ENCODE results near the gene TDRD6. TPM values are rescaled to one million over a fixed set of nuclear protein-coding genes. Genes with fewer than 3 reads are reported as not detected.

TDRD6 gene
- total and polyA plus RNA-seq, 10 of the 15 experiments (the other 5 are each of a cell fraction or from before 2014, with no cell fraction given) = not detected

- FAIRE-seq (no peak), DNase-seq (ENCODE audit: low read depth, low spot score) (no peak), ATAC-seq (no peak)
- WGBS (ENCODE audit: insufficient coverage, insufficient replicate concordance, low lambda C conversion rate, missing lambda C conversion rate) = 5% methylated on average over 1 of the region's 1 CpG
- Histone ChIP-seq H3K79me2 (ENCODE audit: control insufficient read depth, insufficient read depth, low read length) (no peaks in the 10 kb centered on the region), H3K4me3 (no peak overlapping the region), H3K27me3 (replicated peaks in 1 of 2; ENCODE audit: control insufficient read depth in 2 of 2, insufficient read depth in 2 of 2, low read length in 1 of 2) (no peaks in the 10 kb centered on the region; a peak in 1 of 4 replicates), H3K9me3 (replicated peaks; ENCODE audit: control insufficient read depth, insufficient read depth, low read length) (no peaks in the 10 kb centered on the region), H4K20me1 (ENCODE audit: control insufficient read depth, insufficient read depth) (no peaks in the 10 kb centered on the region), H3K36me3 (ENCODE audit: control insufficient read depth in 2 of 2, insufficient read depth in 2 of 2, low read length in 1 of 2) (no peaks in the 10 kb centered on the region), H3K9ac (ENCODE audit: control insufficient read depth, insufficient read depth, low read length) (no peak overlapping the region), H2AFZ (ENCODE audit: control insufficient read depth, low read depth, low read length) (no peak overlapping the region), H3K4me2 (ENCODE audit: control insufficient read depth, insufficient read depth) (no peak overlapping the region), H3K27ac (ENCODE audit: control insufficient read depth, insufficient read depth) (no peak overlapping the region), H3K4me1 (ENCODE audit: control insufficient read depth, insufficient read depth, low read length) (no peaks in the 10 kb centered on the region)
- no TSS peak for BruUV-seq (replicated peaks)
- ChIA-PET RAD21 (ENCODE audit: unreplicated experiment) (no interaction called here), CTCF (interaction anchor here (1.1 kb wide), 1 partner anchor 13 kb away, joined by 3 read pairs; no protein-coding TSS in a partner anchor), POLR2A (no interaction called here), SMC1A (ENCODE audit: uncharacterized antibody, unreplicated experiment) (interaction anchor here (0.9 kb wide), 1 partner anchor 12 kb away, joined by 3 read pairs; no protein-coding TSS in a partner anchor)
- in situ Hi-C loops (cut with MboI) = no loop called here
- TF ChIP-seq CBX3 (IDR thresholded peaks at IDR 0.05; ENCODE audit: borderline replicate concordance, low read depth) (no peak), SPI1 (IDR thresholded peaks at IDR 0.05; ENCODE audit: borderline replicate concordance, insufficient read depth, low read depth, low read length) (no peak)
- intact Hi-C loops (cut with micrococcal nuclease; ENCODE audit: unreplicated experiment) = no loop called here
These were observed 3.3 kb downstream of the TDRD6 start for GRCh38 chr6:46690911-46691451.

DNA sequence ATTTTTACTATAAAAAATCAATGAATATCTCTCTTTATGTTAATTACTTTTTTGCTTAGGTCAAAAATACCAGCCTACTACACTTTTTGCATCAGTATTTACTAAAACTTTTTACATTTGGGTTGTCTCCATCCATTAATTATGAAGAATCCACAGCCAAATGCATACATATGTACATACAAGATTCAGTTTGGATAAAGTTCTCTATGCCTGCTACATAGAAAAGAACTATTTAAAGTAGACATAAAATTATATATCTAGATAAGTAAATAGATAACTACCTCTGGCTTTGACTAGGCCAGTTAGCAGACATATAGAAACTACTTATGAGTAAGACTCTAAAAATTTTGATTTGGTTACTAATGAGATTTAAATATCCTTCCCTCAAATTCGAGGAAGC, 12.3 kb downstream of the TDRD6 start:
- Histone ChIP-seq H4K20me1 (ENCODE audit: control insufficient read depth, insufficient read depth) (no peaks in the 10 kb centered on the region), H3K4me2 (ENCODE audit: control insufficient read depth, insufficient read depth) (no peak overlapping the region), H3K9ac (ENCODE audit: control insufficient read depth, insufficient read depth, low read length) (no peak overlapping the region), H3K27me3 (replicated peaks in 1 of 2; ENCODE audit: control insufficient read depth in 2 of 2, insufficient read depth in 2 of 2, low read length in 1 of 2) (no peaks in the 10 kb centered on the region), H2AFZ (ENCODE audit: control insufficient read depth, low read depth, low read length) (no peak overlapping the region), H3K4me1 (ENCODE audit: control insufficient read depth, insufficient read depth, low read length) (no peaks in the 10 kb centered on the region), H3K27ac (ENCODE audit: control insufficient read depth, insufficient read depth) (no peak overlapping the region), H3K9me3 (replicated peaks; ENCODE audit: control insufficient read depth, insufficient read depth, low read length) (no peaks in the 10 kb centered on the region), H3K4me3 (no peak overlapping the region), H3K79me2 (ENCODE audit: control insufficient read depth, insufficient read depth, low read length) (no peaks in the 10 kb centered on the region), H3K36me3 (ENCODE audit: control insufficient read depth in 2 of 2, insufficient read depth in 2 of 2, low read length in 1 of 2) (no peaks in the 10 kb centered on the region)
- ATAC-seq (no peak), DNase-seq (ENCODE audit: low read depth, low spot score) (no peak), FAIRE-seq (no peak)
- intact Hi-C loops (cut with micrococcal nuclease; ENCODE audit: unreplicated experiment) (no loop called here), in situ Hi-C loops (cut with MboI) (no loop called here)
- ChIA-PET CTCF (no interaction called here), RAD21 (ENCODE audit: unreplicated experiment) (interaction anchor here (0.6 kb wide), 1 partner anchor 448 kb away, joined by 3 read pairs; no protein-coding TSS in a partner anchor), POLR2A (no interaction called here), SMC1A (ENCODE audit: uncharacterized antibody, unreplicated experiment) (no interaction called here)
- no TSS peak for BruUV-seq (replicated peaks)
- WGBS (ENCODE audit: insufficient coverage, insufficient replicate concordance, low lambda C conversion rate, missing lambda C conversion rate) = 0% methylated on average over 1 of the region's 1 CpG
- TF ChIP-seq CREM (IDR thresholded peaks at IDR 0.05; ENCODE audit: low read depth) = no peak
- no peak for TF ChIP-seq DPF2 (IDR thresholded peaks at IDR 0.05)
- TF ChIP-seq USF2 (IDR thresholded peaks at IDR 0.05; ENCODE audit: borderline replicate concordance, low read depth, low read length) = no peak
- TF ChIP-seq, protein P1, sequence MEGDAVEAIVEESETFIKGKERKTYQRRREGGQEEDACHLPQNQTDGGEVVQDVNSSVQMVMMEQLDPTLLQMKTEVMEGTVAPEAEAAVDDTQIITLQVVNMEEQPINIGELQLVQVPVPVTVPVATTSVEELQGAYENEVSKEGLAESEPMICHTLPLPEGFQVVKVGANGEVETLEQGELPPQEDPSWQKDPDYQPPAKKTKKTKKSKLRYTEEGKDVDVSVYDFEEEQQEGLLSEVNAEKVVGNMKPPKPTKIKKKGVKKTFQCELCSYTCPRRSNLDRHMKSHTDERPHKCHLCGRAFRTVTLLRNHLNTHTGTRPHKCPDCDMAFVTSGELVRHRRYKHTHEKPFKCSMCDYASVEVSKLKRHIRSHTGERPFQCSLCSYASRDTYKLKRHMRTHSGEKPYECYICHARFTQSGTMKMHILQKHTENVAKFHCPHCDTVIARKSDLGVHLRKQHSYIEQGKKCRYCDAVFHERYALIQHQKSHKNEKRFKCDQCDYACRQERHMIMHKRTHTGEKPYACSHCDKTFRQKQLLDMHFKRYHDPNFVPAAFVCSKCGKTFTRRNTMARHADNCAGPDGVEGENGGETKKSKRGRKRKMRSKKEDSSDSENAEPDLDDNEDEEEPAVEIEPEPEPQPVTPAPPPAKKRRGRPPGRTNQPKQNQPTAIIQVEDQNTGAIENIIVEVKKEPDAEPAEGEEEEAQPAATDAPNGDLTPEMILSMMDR (IDR thresholded peaks at IDR 0.05 in 2 of 3, conservative IDR thresholded peaks at IDR 0.05 in 1 of 3; ENCODE audit: control insufficient read depth in 2 of 3, extremely low read depth in 1 of 3, insufficient read depth in 1 of 3, low read depth in 3 of 3, low read length in 3 of 3) = no peak
- no peak for TF ChIP-seq IKZF1 (conservative IDR thresholded peaks at IDR 0.05)
- no peak for TF ChIP-seq RAD51 (IDR thresholded peaks at IDR 0.05)
- no peak for TF ChIP-seq EP300 (IDR thresholded peaks at IDR 0.05; ENCODE audit: borderline replicate concordance in 1 of 2, control insufficient read depth in 1 of 2, low read depth in 2 of 2, low read length in 2 of 2)
- no peak for TF ChIP-seq E2F4 (IDR thresholded peaks at IDR 0.05; ENCODE audit: low read depth, low read length)
- no peak for TF ChIP-seq ZSCAN29 (IDR thresholded peaks at IDR 0.05)
- TF ChIP-seq, protein P2, sequence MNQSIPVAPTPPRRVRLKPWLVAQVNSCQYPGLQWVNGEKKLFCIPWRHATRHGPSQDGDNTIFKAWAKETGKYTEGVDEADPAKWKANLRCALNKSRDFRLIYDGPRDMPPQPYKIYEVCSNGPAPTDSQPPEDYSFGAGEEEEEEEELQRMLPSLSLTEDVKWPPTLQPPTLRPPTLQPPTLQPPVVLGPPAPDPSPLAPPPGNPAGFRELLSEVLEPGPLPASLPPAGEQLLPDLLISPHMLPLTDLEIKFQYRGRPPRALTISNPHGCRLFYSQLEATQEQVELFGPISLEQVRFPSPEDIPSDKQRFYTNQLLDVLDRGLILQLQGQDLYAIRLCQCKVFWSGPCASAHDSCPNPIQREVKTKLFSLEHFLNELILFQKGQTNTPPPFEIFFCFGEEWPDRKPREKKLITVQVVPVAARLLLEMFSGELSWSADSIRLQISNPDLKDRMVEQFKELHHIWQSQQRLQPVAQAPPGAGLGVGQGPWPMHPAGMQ (IDR thresholded peaks at IDR 0.05; ENCODE audit: borderline replicate concordance) = no peak
